HG02623 (cell line): ENCODE measurements around the gene FAM219A.
"Not testable (repeated sequence)": the region's sequence is repeated elsewhere in the genome, so short reads cannot be mapped to it uniquely, and the experiment has no call there.

Source experiments
- ATAC-seq: cut with Tn5 transposase; IDR thresholded peaks from one replicate; pipeline ENCODE4 v1.9.1; 2021; ENCODE audit warnings: moderate library complexity; ENCODE audit not compliant: unreplicated experiment

Gene FAM219A

DNA sequence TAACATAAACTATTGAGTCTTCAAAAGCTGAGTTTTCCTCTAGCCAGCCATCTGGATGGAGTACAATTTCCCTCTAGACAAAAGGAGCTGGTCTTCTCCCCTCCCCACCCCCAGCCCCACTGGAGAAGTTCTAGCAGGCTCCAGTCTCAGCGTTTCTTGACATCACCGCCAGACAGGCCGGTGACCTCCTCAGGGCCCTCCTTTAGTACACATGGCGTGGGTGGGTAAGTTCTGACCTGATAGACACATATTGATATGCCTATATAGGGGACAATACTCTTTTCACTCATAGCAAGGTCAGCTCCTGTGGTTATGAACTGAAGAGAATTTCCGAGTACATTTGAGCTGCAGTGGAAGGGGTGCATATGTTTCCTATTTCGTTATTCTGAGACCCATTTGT lies 27.5 kb upstream of the FAM219A start:
- ATAC-seq, result no peak

GRCh38 chr9:34484678-34485077 lies 26.3 kb upstream of the FAM219A start:
- no peak for ATAC-seq

GRCh38 chr9:34482746-34483145 lies 24.4 kb upstream of the FAM219A start:
- not testable (repeated sequence) for ATAC-seq

- not testable (repeated sequence) for ATAC-seq
Measured at GRCh38 chr9:34481620-34482019, 23.2 kb upstream of the FAM219A start.

DNA sequence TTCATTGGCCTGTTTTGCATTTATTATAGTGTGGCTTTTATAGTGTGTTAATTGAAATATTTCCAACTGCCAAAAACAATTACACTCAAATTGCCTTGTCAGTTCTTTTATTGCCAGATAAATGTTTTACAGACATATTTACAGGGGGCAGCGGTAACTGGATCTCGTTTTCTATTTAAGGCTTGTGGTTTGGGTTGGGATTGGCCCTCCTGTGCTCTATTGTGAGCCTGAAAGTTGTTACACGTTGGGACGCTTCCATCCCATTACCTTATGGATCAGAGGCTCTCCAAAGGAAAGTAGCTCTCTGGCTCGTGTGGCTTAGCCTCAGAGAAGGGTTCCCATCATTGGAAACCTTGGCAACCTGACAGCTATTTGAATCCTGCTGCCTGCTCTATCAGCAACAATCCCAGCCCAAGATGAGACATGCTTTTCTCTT lies 21.1 kb upstream of the FAM219A start:
- no peak for ATAC-seq

GRCh38 chr9:34477541-34477940 lies 19.2 kb upstream of the FAM219A start:
- no peak for ATAC-seq

GRCh38 chr9:34475097-34475496 lies 16.7 kb upstream of the FAM219A start:
- ATAC-seq, result no peak

DNA sequence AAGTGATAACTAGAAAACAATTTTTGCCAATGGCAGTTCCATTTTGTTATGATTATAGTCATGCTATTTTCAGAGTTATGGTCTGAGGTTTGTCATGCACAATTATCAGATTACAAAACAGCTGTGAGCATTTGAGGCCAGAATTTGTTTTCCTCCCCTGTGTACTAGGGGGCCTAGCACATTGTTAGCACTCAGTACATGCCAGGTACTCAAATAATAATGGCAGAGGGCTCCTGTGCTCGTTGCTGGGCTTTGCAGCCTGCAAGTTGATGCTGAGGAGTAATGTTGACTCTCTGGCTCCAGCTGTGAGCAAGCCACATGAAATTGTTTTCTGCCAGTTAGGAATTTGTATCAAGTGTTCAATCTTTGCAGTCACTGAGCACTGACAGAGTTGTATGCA lies 7.1 kb upstream of the FAM219A start:
- ATAC-seq, result no peak

DNA sequence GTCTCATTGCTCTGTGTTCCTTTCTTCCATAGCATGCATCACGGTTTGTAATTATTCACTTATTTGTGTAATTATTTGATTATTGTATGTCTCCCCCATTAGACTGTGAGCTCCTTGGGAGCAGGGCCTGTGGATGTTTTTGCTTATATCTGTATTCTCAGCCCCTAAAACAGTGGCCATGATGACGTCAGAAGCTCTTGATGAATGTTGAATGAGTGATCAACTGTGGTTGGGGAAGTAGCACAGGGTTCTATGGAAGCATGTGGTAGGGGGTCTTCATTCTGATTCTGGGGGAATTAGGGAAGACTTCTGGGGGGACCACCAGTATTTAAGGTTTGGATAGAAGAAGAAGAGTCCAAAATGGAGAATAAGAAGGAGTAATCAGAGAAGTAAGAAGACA lies 6.2 kb upstream of the FAM219A start:
- no peak for ATAC-seq

GRCh38 chr9:34463901-34464232 lies 5.5 kb upstream of the FAM219A start:
- ATAC-seq, result no peak

DNA sequence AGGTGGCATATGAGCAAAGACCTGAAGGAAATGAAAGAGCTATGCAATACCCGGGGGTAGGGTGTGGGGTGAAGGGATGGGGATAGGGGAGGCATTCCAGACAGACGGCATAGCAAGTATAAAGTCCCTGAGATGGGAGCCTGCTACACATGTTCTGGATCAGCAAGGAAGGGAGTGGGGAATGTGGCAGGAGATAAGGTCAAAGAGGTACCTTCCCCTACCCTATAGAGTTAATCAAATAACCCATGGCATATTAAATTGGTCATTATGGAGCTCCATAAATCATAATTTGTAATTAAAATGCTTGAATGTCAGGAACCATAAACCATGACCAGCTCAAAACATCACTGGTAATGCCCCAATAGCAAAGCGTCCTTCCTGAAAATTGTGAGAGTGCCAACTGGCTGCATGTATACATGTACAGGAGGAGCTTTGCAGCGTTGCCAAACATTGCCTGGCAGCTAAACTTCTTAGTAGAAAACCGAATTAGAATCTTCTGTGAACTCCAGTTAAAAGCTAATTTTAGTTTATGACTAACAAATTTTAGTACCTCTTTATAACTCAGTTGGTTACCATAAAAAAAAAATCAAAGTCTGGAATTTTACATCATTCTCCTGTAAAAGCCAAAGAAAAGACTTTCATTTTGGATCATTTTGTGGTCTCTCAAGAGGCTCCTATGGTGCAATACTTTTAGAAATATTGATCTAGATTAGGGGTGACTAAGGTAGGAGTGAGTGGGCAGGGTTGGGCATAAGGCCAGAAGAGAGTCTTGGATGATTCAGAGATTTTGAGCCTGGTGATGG lies 4.9 kb upstream of the FAM219A start:
- no peak for ATAC-seq

DNA sequence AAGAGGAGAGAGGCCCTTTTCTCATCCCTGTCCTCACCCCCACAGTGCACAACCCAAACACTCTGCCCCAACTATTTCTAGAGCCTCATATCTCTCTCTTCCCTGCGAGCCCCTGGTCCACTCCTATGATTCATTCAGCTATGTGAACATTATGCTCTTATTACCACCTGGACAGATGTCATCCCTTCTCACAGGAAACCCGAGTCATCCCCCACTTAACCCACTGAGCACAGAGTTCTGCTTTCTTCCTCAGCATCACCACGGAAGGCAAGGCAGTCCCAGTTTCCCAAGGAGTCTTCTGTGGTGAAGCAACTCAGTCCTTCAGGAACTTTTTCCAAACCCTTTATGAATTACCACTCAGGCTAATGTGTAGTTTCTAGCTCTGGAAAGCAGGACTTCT lies 1.6 kb upstream of the FAM219A start:
- ATAC-seq, result no peak

DNA sequence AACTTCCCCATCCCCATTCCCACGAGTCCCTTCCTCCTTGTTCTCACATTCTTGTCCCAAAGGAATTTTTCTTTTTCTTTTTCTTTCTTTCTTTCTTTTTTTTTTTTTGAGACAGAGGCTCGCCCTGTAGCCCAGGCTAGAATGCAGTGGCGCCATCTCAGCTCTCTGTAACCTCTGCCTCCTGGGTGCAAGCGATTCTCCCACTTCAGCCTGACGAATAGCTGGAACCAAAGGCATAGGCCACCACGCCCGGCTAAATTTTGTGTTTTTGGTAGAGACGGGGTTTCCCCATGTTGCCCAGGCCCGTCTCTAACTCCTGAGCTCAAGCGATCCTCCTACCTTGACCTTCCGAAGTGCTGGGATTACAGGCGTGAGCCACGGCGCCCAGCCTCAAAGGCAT lies 986 bp upstream of the FAM219A start:
- no peak for ATAC-seq

DNA sequence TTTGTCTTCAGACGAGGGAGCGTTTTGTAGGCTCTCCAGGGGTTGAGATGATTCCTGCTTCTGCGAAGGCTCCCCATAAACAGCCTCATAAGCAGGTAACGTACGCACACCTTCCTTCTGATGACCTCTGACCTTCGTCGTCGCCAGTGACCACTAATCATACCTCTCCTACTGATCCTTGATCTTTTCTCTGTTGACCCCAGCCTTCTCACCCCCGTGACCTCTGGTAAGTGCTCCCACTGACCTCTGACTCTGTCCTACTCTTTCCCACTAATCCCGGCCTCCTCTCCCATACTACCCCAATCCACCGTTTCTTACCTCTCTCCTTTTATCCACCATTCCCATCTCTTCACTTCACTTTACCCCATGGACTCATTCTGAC lies 580 bp upstream of the FAM219A start:
- no peak for ATAC-seq

DNA sequence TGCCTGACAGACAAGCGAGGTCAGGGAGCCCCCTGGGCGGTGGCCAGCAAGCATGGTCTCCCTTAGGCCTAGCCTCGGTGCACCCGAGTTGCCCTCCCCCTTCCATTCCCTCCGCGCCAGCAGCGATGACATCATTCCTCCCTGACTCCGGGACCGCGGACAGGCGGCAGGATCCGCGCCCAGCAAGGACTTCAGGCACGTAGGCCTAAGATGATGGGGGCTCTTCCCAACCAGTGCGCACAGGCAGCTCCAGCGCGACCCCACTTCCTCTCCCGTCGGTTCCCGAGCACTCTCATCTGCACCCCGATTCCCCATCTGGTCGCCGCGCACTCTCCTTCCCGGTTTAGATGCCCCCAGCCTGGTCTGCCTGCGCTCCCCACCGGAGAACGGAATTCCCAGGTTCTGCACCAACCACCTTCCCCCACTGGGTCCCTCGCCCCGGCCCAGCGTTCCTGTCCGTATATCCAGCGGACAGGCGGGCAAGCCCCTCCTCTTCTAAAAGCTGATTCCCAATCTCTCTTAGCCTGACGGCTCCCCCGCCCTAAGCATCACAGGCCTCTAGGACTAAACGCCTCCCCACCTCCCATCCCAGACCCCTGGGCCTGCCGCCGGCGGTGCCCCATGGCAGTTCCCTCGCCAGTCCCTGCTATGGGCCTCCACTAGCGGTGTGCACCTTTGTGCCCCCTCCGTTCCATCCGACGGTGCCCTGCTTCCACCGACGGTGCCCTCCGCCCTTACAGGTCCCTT lies 931 bp downstream of the FAM219A start:
- ATAC-seq, result no peak

GRCh38 chr9:34456746-34457145 lies 1.6 kb downstream of the FAM219A start:
- no peak for ATAC-seq

DNA sequence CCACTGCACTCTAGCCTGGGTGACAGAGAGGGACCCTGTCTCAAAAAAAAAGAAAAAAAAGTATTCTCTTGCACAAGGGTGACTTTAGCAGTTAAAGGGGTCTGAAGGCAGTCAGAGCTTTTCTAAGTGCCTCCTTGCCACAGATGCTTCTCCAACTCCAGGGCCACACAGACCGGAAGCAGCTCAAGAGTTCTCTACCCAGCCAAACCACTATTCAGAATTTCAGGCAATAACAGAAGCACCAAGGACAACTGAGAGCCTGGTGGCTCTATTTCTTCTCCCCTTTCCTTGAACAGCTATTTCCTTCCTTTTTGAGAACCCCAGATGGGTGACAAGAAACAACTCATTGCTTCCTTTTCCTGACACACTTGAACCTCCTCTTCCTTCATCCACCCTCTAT lies 2.2 kb downstream of the FAM219A start:
- no peak for ATAC-seq

DNA sequence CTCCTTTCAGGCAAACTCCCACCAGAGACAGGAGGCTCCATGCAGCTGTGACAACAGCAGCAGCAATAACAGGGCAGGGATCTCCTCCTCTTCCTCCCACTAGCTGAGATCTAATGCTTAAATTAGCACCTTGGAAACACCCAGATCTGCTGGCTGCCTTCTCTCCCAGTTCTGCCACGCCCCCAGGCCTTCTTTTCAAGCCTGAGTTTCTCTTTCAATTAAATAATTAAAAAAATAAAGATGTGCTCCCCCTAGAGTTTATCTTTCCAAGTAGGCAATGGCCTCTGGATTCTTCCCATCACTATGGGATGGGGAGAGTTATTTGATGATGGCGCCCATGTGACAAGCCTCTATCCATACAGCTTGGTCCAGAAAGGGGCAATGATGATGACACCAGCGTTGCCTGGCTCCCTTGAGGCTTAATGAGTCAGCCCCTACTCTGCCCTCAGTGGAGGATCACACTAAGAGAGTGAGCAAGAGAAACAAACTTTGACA lies 3.8 kb downstream of the FAM219A start:
- ATAC-seq, result no peak

- no peak for ATAC-seq
Measured at GRCh38 chr9:34452568-34452967, 5.8 kb downstream of the FAM219A start.

DNA sequence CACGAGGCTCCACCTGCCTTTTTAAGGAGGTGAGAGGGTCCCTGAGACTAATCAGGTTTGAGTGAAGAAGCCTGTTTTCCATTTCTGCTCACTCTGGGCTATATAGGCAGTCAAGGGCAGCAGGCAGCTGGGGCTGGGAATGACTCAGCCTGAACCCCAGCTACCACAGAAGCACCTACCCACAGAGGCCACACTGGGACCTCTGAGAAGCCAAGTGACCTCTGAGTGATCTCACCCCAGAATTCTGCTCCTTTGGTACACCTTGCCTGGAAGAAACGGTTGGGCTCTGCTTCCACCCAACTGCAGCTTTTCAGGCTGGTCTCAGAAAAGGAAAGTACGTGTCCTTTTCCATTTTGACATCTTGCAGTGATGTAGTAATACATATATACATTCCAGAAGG lies 6.8 kb downstream of the FAM219A start:
- ATAC-seq, result peak; percentile 68

- ATAC-seq, result no peak
Measured at GRCh38 chr9:34451135-34451534, 7.2 kb downstream of the FAM219A start.

DNA sequence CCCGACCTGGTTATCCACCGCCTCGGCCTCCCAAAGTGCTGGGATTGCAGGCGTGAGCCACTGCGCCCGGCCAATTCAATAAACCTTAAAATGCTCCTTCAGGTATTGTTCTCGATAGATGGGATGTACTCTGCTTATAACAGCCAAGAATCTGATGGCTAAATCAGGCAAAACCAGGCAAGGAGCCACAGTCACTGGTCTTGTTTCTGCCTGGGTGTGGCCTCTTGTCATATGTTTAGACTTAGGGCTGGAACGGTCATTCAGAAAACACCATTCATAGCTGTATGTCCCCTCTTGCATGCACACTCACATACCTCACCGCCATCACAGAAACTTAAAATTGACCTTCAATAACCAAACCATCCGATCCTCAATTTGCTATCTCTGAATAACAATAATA lies 7.7 kb downstream of the FAM219A start:
- ATAC-seq, result no peak
